ENCODE measurements around the gene CDK19. TPM values are rescaled to one million over a fixed set of nuclear protein-coding genes. Genes with fewer than 3 reads are reported as not detected.
A peak's percentile ranks its signal among the peaks of the same experiment; 100 is the strongest.

CDK19 gene
- polyA plus RNA-seq, 1 donor (not counting 4 experiments of a cell fraction or from before 2014, with no cell fraction given), result 6.4 TPM

DNA sequence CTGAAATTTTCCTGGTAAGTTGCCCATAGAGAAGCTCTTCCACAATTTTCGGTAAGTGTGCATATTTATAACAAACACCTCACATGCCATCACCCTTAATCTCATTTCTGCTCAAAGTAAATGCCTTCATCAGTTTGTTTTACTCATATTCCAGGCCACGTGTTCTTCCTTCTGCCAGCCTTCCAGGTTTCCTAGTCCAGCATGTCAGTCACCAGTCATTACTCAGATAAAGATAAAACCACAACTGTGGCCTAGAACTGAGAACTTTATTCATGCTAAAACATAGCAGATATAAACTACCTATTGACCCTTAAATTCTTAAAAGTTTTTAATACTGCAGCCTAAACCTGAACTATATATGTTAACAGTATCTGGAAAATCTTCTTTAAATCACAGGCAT lies 189.4 kb downstream of the CDK19 start:
- dilution Hi-C loops (cut with MboI; ENCODE audit: extremely low pct_ligation_motif_present, low sequenced_read_pairs), result no loop called here
- H3K9ac ChIP-seq (ENCODE audit: control insufficient read depth, extremely low read depth, insufficient read depth, low read length), result no peak overlapping the region
- H3K27me3 ChIP-seq (ENCODE audit: control insufficient read depth, extremely low read depth, insufficient read depth, low read length), result no peaks in the 10 kb centered on the region
- no peaks in the 10 kb centered on the region for H3K79me2 ChIP-seq (ENCODE audit: control insufficient read depth, insufficient read depth, low read length)
- no peak overlapping the region for H3K4me2 ChIP-seq (ENCODE audit: control insufficient read depth, extremely low read depth, insufficient read depth, low read depth, low read length)
- H3K4me3 ChIP-seq (ENCODE audit: control insufficient read depth in 2 of 3, extremely low read depth in 1 of 3, insufficient read depth in 2 of 3, low read depth in 1 of 3, low read length in 3 of 3), result no peak overlapping the region
- DNase-seq (ENCODE audit: low read depth, low spot score), result no peak
- no peak overlapping the region for H3K27ac ChIP-seq (ENCODE audit: control insufficient read depth, insufficient read depth, low read length)
- H3K9me1 ChIP-seq (ENCODE audit: control insufficient read depth, extremely low read depth, insufficient read depth, low read length), result no peaks in the 10 kb centered on the region
- no peak for TF ChIP-seq EZH2 (IDR thresholded peaks at IDR 0.05; ENCODE audit: low read length)
- TF ChIP-seq, protein P1, sequence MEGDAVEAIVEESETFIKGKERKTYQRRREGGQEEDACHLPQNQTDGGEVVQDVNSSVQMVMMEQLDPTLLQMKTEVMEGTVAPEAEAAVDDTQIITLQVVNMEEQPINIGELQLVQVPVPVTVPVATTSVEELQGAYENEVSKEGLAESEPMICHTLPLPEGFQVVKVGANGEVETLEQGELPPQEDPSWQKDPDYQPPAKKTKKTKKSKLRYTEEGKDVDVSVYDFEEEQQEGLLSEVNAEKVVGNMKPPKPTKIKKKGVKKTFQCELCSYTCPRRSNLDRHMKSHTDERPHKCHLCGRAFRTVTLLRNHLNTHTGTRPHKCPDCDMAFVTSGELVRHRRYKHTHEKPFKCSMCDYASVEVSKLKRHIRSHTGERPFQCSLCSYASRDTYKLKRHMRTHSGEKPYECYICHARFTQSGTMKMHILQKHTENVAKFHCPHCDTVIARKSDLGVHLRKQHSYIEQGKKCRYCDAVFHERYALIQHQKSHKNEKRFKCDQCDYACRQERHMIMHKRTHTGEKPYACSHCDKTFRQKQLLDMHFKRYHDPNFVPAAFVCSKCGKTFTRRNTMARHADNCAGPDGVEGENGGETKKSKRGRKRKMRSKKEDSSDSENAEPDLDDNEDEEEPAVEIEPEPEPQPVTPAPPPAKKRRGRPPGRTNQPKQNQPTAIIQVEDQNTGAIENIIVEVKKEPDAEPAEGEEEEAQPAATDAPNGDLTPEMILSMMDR (optimal IDR thresholded peaks at IDR 0.05 in 1 of 3, IDR thresholded peaks at IDR 0.05 in 1 of 3, conservative IDR thresholded peaks at IDR 0.05 in 1 of 3; ENCODE audit: extremely low read depth in 1 of 3, insufficient read depth in 2 of 3, low read length in 3 of 3), result no peak
- H3K36me3 ChIP-seq (ENCODE audit: control insufficient read depth in 2 of 2, extremely low read depth in 1 of 2, insufficient read depth in 2 of 2, low read length in 2 of 2), result no peaks in the 10 kb centered on the region
- no peaks in the 10 kb centered on the region for H4K20me1 ChIP-seq (ENCODE audit: control insufficient read depth, extremely low read depth, insufficient read depth, low read length)
- H3K4me1 ChIP-seq (ENCODE audit: control insufficient read depth, extremely low read depth, insufficient read depth, low read length), result peaks cover 11% of the 10 kb centered on the region
- no peaks in the 10 kb centered on the region for H3K9me3 ChIP-seq (ENCODE audit: control insufficient read depth, low read depth, low read length)
- H2AFZ ChIP-seq (ENCODE audit: control insufficient read depth, low read length), result no peak overlapping the region
- FAIRE-seq, result peak; percentile 73

DNA sequence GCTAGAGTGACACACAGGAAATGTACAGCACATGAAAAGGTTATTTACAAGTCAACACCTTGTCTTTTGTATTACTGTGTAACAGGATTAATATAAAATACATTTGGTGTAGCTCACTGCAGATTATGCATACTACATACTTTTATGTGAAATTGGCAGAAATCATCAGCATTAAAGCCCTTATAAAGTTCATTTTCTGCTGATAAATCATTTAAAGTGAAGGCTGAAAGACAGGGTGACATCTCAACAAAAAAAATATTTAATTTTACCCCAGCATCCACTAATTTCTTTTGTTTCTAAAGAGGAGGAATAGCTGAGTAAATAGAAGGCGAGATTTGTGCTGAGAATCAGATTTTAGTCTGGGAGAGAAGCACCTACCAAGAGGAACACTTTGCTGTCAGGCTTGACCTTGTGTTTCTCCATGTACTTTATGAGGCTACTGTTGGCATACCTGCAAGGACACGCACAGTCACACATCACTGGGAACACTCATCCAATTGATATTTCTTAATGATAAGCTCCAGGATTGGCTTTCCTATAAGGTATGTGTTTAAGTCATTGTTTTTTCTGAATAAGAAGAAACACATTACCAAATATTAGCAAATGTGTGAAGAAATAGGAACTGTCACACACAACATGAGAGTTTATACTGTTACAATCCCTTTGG lies 192.2 kb downstream of the CDK19 start:
- no peak for TF ChIP-seq EZH2 (IDR thresholded peaks at IDR 0.05; ENCODE audit: low read length)
- TF ChIP-seq, protein P1 (optimal IDR thresholded peaks at IDR 0.05 in 1 of 3, IDR thresholded peaks at IDR 0.05 in 1 of 3, conservative IDR thresholded peaks at IDR 0.05 in 1 of 3; ENCODE audit: extremely low read depth in 1 of 3, insufficient read depth in 2 of 3, low read length in 3 of 3), result no peak
- peak; percentile 89 for FAIRE-seq
- dilution Hi-C loops (cut with MboI; ENCODE audit: extremely low pct_ligation_motif_present, low sequenced_read_pairs), result no loop called here
- Histone ChIP-seq H3K36me3 (ENCODE audit: control insufficient read depth in 2 of 2, extremely low read depth in 1 of 2, insufficient read depth in 2 of 2, low read length in 2 of 2) (no peaks in the 10 kb centered on the region), H3K4me3 (ENCODE audit: control insufficient read depth in 2 of 3, extremely low read depth in 1 of 3, insufficient read depth in 2 of 3, low read depth in 1 of 3, low read length in 3 of 3) (no peak overlapping the region), H3K27me3 (ENCODE audit: control insufficient read depth, extremely low read depth, insufficient read depth, low read length) (no peaks in the 10 kb centered on the region), H3K4me2 (ENCODE audit: control insufficient read depth, extremely low read depth, insufficient read depth, low read depth, low read length) (peak overlapping the region; percentile 62), H3K9me3 (ENCODE audit: control insufficient read depth, low read depth, low read length) (no peaks in the 10 kb centered on the region), H4K20me1 (ENCODE audit: control insufficient read depth, extremely low read depth, insufficient read depth, low read length) (no peaks in the 10 kb centered on the region), H3K9ac (ENCODE audit: control insufficient read depth, extremely low read depth, insufficient read depth, low read length) (no peak overlapping the region), H3K79me2 (ENCODE audit: control insufficient read depth, insufficient read depth, low read length) (no peaks in the 10 kb centered on the region), H3K9me1 (ENCODE audit: control insufficient read depth, extremely low read depth, insufficient read depth, low read length) (no peaks in the 10 kb centered on the region), H3K27ac (ENCODE audit: control insufficient read depth, insufficient read depth, low read length) (no peak overlapping the region), H2AFZ (ENCODE audit: control insufficient read depth, low read length) (no peak overlapping the region), H3K4me1 (ENCODE audit: control insufficient read depth, extremely low read depth, insufficient read depth, low read length) (peaks cover 11% of the 10 kb centered on the region)
- no peak for DNase-seq (ENCODE audit: low read depth, low spot score)
